Fibroblast of gingiva (primary cell): ENCODE results near the gene LDLRAD4.
"Not testable (repeated sequence)": the region's sequence is repeated elsewhere in the genome, so short reads cannot be mapped to it uniquely, and the experiment has no call there.

Experiments used
- DNase-seq: peaks from one replicate; pipeline ENCODE4 v3.0.0-alpha.2; 2011; ENCODE audit warnings: low read depth

LDLRAD4 gene

DNA sequence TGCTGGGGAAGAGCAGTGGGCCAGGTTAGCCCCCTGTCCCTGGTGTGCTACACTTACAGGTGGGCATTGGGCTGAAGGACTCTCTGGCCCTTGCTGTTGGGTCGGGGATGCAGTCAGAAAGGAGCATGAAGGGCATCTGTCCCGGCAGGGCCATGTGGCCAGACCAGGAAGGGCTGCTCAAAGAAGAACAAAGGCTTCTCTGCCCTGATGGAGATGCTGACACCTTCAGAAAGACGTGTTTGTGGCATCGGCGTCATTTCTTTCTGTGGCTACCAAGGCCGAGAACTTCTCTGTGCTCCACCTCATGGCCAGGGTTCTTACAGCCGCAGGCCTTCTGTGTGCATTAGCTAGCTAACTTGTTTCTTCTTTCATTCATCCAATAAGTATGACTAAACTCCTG is 268.7 kb downstream of the LDLRAD4 start:
- no peak for DNase-seq

DNA sequence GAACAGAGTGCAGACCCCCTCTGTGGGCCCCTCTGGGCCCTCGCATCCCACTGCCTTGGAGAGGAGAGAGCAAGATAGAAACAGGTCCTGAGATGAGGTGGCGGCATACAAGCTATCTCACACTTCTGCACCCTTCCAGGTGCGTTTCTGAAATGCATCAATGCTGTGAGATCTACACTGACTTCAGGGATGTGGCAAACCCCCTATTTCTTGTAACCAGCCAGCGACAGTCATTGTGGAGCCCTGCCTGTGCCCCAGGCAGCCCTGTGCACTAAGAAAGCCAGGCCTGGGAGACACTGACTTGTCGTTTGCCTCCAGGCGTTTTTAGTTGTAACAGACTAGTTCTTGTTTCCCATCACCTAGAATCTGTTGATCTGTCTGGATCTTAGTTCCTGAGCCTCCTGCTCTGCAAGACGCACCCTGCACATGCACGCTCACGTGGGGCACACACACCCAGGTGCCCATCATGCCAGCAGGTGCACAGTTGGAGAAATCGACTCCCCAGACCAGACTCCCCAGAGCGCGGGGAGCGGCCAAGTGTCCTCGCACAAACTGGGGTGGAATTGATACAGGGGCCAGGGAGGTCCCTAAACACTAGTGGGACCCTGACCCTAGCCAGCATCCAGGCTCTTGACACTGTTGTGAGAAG is 269.8 kb downstream of the LDLRAD4 start:
- no peak for DNase-seq

DNA sequence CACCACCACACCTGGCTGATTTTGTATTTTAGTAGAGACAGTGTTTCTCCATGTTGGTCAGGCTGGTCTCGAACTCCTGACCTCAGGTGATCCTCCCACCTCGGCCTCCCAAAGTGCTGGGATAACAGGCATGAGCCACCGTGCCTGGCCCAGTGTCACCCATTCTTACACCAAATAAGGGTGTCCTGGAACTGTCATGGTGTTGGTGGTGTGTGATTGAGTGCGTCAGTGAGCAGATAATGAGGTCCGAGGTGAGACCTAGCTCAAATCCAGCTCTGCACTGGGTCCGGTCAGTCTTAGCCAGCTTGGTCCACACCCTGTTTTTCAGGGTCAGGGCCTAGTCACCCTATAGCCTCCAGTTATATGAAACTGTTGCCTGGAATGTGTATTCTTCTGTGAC is 270.7 kb downstream of the LDLRAD4 start:
- DNase-seq, result not testable (repeated sequence)

DNA sequence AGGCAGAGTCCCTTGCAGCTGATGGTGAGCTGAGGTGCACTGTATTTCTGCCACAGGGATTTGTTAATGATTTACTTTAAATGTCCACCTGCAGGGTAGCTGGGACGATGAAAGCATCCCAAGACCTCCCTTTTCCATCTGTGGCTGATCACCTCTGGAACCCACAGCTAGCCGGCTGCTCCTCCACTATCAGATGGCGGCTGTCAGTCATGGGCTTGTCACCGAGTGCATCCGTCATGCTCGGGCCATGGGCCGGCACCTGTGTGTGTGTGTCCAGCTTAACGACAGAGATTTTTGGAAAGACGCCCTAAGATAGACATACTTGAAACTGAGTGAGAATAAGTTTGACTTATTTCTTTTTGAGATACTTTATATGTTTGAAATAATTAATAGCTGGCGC is 272.6 kb downstream of the LDLRAD4 start:
- no peak for DNase-seq

DNA sequence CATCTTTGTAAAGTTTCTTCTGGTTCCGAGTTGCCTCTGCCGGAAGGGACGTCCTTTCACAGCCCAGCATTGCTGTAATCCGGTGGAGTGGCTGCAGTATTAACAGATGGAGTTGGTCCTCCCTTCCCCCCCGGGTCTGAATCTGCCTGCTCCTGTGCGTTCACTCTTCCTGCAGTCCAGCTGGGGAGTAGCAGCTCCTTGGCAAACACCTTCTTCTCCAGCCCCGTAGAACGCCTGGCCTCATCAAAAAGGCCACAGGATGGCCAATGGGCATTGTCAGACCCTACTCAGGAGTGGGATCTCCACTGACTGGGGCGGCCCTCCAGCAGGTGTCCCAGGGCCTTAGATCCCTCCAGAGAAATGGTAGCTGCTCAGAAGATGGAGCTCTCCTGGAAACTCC is 273.8 kb downstream of the LDLRAD4 start:
- no peak for DNase-seq

DNA sequence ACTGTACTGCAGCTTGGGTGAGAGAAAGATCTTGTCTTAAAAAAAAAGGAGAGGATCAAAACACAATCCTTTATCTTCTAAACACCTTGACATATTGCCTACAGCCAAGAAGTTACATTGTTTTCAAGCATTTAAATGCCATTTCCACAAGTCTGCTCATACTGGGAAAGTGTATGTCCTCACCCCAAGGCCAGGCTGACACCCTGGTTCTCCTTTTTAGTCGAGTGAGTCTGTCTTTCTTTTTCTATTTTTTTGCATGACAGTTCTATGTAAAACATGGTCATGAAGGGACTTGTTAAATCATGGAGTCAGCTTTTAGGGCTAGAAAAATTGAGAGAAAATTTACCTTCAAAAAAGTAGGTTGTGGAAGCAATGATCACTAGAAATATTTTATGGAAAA is 274.5 kb downstream of the LDLRAD4 start:
- DNase-seq, result no peak

DNA sequence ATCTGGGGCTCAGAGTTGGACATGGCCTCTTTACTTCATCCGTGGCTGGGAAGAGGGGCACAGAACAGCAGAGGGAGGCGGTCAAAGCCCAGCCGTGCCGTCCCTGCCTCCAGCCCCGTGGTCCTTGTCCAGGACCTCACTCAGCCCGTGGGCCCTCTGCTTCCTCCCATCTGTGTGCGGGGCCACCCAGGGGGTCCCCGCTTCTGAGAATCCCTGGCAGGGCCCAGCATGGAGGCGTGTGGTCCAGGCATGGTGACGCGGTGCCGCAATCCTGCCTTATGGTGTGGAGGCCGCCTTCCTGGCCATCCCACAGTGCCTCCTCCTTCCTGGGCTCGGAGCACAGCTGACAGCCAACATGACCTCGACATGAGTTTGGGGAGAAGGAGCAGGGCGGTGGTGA is 275.2 kb downstream of the LDLRAD4 start:
- no peak for DNase-seq

DNA sequence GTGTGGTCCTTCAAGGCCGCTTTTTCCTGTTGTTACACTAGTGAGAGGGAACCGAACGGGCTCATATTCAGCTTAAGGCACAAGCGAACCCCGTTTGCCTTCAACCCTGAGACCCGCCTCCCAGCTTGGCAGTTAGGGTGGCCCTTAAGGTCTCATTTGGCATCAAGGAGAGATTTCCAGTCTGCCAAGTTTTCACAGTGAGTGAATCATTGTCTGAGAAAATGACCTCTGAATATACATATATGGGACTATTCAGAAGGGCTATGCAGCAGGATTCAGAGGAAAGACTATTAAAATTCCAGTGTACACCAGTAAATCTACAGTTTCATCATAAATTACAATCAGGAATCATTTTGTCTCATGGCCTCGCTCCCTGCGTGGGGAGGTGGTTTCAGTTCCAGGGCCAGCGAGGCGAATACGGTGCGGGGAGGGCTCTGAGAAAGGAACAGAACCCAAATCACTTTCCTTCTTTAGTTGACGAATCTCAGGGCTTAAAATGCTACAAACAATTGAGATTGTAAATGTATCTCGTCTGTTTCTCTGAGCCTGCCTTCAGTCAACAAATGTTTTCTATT is 276.4 kb downstream of the LDLRAD4 start:
- DNase-seq, result no peak

DNA sequence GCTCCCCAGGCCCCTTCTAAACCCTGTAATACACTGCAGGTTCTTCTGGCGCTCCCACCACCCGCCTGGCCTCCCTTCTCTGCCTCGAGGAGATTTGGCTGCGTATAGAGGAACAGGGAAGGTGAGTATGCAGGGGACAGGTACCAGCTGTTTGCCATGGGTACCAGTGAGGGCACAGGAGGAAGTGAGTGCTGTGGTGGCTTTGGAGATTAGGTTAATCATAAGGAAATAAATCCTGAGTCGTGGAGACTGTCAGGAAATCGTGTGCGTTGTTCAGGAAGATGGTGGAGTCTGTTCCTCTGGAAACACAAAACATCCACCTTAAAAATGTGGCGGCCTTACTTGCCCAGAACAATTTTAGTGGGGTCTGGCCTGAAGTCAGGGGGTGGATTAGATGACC is 277.4 kb downstream of the LDLRAD4 start:
- DNase-seq, result no peak

DNA sequence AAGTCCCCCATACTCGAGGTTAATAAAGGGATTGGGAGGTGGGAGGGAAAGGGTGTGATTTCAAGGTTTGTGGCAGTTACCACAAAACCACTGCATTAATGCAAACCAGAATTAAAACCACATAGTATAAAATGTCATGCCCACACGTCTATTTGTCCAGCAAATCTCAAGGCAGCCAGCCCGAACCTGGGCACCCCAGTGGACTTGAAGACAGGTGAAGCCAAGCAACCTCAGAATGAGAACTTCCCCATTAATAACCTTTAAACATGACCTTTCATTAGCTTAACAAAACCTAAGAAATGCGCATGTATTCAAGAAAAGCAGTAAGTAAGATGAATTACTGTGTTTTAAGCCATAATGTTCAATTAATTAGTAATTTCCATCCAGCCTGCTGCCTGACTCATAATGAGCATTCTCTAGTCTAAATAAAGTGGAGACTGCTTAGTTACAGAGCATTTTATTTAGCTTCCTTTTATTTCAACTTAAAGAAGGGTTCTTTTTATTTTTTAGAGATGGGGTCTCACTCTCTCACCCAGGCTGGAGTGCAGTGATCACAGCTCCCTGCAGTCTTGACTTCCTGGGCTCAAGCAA is 278.2 kb downstream of the LDLRAD4 start:
- no peak for DNase-seq

DNA sequence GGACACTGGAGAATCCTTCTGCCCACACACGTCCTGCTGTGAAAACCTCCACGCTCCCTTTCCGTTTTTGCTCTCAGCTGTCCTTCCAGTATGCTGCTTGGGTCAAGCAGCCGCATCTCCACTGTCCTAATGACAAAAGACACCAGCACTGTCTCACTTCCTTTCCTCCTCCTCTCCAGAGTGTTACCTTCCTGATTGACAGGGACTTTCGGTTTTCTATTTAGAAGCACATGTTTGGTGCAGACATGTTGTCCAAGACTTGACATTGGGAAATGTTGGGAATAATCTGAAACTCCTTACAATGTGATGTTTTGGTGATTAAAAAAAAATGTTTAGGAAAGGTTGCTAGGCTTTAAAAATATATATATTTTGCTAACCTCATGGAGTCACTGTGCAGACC is 281.2 kb downstream of the LDLRAD4 start:
- no peak for DNase-seq

DNA sequence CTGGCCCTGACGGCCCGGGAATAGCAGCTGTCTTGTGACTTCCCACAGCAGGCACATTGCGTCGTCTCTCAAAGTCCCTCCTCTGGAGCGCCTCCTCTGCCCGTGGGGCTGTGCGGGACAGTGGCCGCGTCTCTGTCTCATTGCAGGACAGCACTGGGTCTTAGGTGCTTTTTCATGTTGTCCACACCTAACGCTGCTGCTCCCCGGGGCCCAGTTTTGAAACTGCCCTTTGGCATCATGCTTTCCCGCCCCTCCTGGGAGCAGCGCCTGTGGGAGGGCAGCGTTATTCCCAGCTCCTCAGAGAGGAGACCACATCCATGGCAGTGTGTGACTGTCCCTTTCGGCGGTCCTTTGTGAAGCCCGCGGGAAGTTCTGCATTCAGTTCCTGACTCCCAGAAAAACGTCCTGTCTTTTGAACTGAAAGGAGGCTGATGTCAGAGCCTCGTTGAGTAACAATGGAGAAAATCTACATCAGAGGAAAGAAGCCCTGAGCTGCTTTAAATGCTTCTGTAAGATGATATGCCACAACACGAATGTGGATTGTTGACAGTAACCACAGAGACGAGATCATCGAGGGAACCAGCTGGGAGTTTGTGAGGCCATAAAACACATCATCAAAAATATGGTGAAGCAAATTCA is 281.8 kb downstream of the LDLRAD4 start:
- DNase-seq, result peak; percentile 72

DNA sequence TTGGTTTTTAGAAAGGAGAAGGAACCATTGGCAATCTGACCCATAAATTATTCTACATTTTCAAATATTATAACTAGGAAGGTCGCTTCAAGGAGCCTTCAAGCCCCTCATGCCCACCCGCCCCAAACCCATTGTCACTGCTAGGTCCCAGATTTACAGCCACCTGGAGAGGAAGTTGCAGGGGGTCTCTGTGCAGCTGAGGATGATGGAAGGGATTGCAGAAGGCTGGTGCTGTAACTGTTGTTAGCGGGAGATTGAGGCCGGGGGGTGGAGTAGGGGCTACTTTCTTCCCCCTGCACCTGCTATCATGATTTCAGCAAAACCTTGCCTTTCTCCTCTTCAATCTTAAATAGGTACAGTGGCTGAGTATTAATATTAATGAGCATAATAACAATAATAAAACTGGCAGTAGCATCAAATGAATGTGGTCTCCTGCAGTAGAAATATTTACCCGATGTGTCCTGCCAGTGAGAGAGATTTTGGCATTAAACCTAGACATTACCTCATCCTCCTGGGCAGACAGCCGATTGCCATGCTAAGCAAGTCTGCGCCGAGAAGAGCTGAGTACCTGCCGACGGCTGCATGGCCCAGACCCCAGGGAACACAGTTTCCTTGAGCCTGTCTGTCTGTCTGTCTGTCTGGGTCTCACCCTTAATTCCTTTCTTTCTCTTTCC is 282.4 kb downstream of the LDLRAD4 start:
- DNase-seq, result peak; percentile 51

DNA sequence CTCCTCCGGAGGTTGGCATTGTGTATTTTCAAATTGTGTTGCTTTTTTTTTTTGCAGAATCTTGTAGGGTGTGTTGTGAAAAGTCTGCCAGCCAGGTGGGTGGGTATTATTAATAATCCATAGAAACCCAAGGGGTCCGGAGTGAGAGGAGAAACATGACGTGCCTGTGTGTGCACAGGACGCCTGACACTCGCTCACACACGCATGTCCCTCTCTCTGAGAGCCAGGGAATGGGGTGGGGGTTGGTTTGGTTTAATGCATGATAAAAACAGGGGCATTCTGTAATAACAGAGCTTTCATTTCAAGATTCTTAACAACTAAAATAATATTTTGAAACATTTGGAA is 283.0 kb downstream of the LDLRAD4 start:
- no peak for DNase-seq

DNA sequence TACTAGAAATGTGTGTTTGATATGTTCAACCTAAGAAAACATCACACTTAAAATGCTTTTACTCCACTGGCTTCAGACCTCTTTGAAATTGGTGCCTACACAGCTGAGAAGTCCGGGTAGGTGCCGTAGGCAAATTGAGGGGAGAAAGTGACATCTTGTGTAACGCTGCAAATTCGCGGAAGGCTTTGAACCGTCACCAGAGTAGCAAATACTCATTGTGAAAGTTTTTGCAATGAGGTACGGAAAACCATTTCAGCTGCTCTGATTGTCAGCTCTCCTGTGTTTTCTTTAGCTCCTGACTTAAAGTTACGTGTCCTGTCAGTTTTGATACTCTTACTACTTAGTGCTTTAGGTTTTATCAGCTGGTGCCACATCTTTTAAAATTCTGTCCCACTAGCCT is 283.3 kb downstream of the LDLRAD4 start:
- no peak for DNase-seq

DNA sequence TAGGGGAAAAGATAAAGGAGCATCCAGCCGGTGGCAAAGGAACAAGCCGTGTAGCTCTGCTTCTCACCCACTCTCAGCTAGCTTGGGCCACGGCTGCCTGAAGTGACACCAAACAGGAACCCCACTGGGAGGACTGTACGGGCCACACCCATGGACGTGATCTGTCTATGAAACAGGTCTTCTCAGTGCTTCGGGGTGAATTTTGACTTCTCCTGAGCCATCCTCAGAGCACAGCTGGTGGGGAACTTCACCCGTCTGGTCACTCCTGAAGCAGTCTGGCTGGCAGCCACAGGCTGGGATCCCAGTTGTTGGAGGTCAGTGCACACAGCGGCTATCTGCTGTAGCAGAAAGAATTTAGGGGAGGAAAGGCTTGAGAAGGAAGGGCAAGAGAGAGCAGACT is 284.0 kb downstream of the LDLRAD4 start:
- no peak for DNase-seq

DNA sequence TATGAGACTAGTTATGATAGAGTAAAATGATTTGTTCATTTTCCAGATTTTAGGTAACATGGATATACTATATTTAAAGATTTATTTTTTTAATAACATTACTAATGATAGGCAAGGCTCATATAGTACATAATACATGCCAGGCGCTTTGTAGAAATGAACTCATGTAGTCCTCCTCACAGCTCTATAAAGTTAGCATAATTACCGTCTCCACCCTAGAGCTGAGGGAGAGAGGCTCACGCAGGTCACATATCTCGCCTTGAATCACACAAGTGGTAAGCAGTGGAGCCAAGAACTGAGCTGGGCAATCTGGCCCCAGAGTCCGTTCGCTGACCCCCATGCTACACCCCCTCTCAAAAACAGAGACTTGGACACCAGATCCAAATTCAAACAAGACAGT is 285.3 kb downstream of the LDLRAD4 start:
- no peak for DNase-seq

DNA sequence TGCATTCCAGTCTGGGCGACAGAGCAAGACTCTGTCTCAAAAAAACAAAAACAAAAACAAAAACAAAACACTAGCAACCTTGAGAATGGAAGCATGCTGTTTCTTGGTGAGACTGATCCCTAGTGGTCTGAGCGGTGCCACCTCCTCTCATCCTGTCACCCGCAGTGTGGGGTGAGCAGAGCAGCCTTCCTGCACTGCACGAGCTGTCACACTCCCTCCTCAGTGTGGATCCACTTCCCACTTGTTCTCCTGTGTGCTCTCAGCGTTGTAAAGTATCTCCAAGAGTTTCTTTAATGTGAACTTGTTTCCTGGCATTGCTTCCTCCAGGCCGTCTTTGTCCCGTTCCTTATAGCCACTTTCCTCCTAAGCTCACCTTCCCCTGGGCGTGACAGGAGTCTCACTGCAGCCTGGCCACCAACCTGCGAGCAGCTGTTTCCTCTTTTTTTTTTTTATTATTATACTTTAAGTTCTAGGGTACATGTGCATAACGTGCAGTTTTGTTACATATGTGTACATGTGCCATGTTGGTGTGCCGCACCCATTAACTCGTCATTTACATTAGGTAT is 287.3 kb downstream of the LDLRAD4 start:
- DNase-seq, result no peak

DNA sequence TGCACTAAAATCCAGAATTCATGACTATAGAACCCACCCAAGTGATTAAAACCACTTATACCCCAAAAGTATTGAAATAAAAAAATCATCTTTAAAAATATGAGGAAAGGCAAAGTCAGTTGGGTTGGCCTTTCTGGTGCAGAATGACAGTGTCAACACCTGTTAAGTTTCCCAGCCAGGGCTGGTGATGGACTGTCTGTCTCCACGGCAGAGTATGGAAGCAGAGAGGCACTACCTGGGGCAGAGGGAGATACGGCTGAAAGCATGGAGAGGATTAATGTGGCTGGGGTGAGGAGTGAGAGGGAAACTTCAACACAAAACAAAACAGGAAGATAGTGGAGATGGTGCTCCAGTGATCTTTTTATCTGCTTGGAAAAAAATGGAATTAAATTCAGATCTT is 292.0 kb downstream of the LDLRAD4 start:
- no peak for DNase-seq

DNA sequence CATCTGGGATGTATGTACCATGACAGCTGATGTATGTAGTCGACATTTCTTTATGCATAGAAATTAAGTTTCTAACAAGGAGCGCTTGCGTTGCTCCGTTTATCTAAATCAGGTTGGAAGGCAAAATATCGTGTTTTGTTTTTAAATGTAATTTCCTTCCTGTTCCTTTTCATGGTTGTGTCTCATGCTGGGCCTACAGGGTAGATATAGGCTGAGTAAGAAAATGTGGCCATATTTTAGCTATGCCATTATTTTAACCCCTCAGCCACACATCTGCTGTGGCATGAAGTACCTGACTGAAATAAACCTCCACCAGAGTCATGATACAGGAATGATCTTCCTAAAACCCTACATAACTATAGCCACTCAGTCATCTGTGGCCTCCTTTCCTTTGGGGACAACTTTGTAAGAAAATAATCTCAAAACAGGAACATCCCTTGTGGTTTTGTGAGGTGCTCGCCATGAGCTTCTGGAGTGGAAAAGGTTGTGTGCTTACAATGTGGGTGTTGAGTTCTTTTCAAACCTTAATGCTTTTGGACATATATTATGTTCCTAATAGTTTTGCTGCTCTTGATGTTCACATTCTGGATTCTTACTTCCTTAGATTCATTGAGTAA is 293.5 kb downstream of the LDLRAD4 start:
- DNase-seq, result no peak

DNA sequence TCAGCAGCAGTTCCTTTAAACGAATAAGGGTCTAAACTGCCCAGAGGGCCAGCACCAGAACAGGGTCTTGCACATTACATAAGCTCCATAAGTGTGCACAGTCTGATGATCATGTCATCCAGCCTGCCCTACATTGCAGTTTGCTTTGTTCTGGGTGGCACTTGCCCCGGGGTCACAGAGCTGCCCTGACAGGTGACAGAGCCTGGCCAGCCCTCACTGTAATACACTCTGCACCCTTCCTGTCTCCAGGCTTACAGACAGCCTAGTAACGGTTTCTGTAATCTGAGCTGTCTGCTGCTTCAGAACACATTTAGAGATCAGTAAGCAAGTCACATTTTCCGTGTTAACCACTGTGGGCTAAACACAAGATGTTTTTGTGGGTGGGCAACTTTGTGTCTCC is 294.5 kb downstream of the LDLRAD4 start:
- no peak for DNase-seq

DNA sequence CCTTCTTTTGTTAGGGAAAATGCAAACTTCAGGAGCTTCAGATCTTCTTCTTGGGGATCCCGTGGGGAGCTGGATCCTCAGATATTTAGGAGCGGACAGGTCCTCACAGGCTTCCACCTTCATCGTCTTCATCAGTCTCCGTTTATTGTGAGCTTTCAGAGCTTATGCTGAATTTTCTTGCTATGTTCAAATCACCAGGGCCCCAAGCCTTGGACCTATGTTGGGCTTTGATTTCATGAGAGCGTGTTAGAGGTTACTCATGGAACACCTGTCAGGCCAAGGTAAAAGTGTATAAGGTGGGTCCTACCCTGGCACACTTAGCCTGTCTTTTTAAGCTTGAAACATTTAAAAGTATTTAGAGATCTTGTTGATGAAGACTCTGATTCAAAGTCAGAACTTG is 294.9 kb downstream of the LDLRAD4 start:
- no peak for DNase-seq
